ENCODE results near the gene CD320. TPM values are rescaled to one million over a fixed set of nuclear protein-coding genes. Genes with fewer than 3 reads are reported as not detected.

The CD320 gene
- total and polyA plus RNA-seq, 2 experiments from 2014 or later = 65.8 to 72.2 TPM

DNA sequence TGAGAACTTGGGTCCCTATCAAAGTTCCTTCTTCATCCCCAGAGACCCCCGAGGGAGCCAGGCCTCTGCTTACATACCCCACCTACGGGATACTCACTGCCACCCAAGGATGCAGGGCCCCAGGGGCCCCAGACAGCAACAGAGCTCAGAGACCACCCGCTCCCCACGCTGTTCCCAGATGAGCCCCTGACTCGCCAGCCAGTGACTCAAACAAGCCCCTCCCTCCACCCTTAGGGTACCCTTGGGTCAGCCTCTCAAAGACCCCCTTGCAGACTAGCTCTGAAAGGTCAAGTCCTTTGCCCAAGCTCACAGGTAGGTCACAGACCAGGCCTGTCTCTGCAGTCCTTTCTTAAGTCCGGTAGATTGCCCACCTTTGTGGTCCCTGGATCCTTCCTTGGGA, 45.7 kb downstream of the CD320 start:
- H3K9me2 ChIP-seq (ENCODE audit: insufficient read depth) = no peaks in the 10 kb centered on the region
- no peak overlapping the region for H3K4me3 ChIP-seq
- H3K9ac ChIP-seq = no peak overlapping the region
- no peaks in the 10 kb centered on the region for H3K36me3 ChIP-seq (ENCODE audit: low read depth)
- H3K79me2 ChIP-seq (ENCODE audit: insufficient read depth) = no peaks in the 10 kb centered on the region
- H3K4me2 ChIP-seq (ENCODE audit: unreplicated experiment) = no peak overlapping the region
- H3K27ac ChIP-seq = no peak overlapping the region
- no peaks in the 10 kb centered on the region for H3K27me3 ChIP-seq (replicated peaks; ENCODE audit: insufficient read depth)
- no peak for TF ChIP-seq EZH2phosphoT487 (IDR thresholded peaks at IDR 0.05; ENCODE audit: insufficient read depth, low read depth)
- TF ChIP-seq EZH2 (IDR thresholded peaks at IDR 0.05; ENCODE audit: insufficient read depth, poor library complexity, severe bottlenecking) = no peak
- in situ Hi-C loops (cut with MboI) = no loop called here
- no peaks in the 10 kb centered on the region for H3F3A ChIP-seq (ENCODE audit: insufficient read depth)
- no peaks in the 10 kb centered on the region for H3K9me3 ChIP-seq (ENCODE audit: low read depth)
- H2AFZ ChIP-seq = no peak overlapping the region
- no peaks in the 10 kb centered on the region for H4K20me1 ChIP-seq (ENCODE audit: insufficient read depth)
- no peak for DNase-seq
- WGBS, 2 experiments (ENCODE audit: low coverage in 1 of 2, low lambda C conversion rate in 2 of 2, missing lambda C conversion rate in 2 of 2) = 81 to 89% methylated on average over 6 of the region's 6 CpGs
- no peaks in the 10 kb centered on the region for H3K4me1 ChIP-seq (ENCODE audit: insufficient read depth)

DNA sequence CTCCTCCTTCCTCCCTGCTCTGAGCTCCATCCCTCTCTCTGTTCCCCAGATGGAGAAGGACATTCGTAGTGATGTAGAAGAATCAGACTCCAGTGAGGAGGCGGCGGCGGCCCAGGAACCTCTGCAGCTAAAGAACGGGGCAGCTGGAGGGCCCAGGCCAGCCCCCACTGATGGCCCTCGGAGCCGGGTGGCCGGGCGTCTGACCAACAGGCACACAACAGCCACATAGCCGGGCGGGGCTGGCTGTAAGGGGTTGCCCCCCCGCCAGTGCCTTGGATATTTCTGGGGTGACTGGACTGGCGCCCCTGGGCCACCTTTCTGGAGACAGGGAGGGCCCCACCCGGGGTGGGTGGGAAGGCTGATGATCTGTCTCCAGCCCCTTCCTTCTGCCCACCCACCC, 46.3 kb downstream of the CD320 start:
- H3K79me2 ChIP-seq (ENCODE audit: insufficient read depth) = no peaks in the 10 kb centered on the region
- no peaks in the 10 kb centered on the region for H3K27me3 ChIP-seq (replicated peaks; ENCODE audit: insufficient read depth)
- H3K36me3 ChIP-seq (ENCODE audit: low read depth) = no peaks in the 10 kb centered on the region
- H2AFZ ChIP-seq = no peak overlapping the region
- no peaks in the 10 kb centered on the region for H3K9me2 ChIP-seq (ENCODE audit: insufficient read depth)
- H3K4me1 ChIP-seq (ENCODE audit: insufficient read depth) = no peaks in the 10 kb centered on the region
- no peak for DNase-seq
- 63 to 74% methylated on average over 10 to 13 of the region's 14 CpGs for WGBS, 2 experiments (ENCODE audit: low coverage in 1 of 2, low lambda C conversion rate in 2 of 2, missing lambda C conversion rate in 2 of 2)
- in situ Hi-C loops (cut with MboI) = no loop called here
- H3K27ac ChIP-seq = no peak overlapping the region
- H3K4me2 ChIP-seq (ENCODE audit: unreplicated experiment) = no peak overlapping the region
- no peaks in the 10 kb centered on the region for H3K9me3 ChIP-seq (ENCODE audit: low read depth)
- no peaks in the 10 kb centered on the region for H4K20me1 ChIP-seq (ENCODE audit: insufficient read depth)
- TF ChIP-seq EZH2 (IDR thresholded peaks at IDR 0.05; ENCODE audit: insufficient read depth, poor library complexity, severe bottlenecking) (no peak), EZH2phosphoT487 (IDR thresholded peaks at IDR 0.05; ENCODE audit: insufficient read depth, low read depth) (no peak)
- no peak overlapping the region for H3K4me3 ChIP-seq
- no peaks in the 10 kb centered on the region for H3F3A ChIP-seq (ENCODE audit: insufficient read depth)
- H3K9ac ChIP-seq = no peak overlapping the region

DNA sequence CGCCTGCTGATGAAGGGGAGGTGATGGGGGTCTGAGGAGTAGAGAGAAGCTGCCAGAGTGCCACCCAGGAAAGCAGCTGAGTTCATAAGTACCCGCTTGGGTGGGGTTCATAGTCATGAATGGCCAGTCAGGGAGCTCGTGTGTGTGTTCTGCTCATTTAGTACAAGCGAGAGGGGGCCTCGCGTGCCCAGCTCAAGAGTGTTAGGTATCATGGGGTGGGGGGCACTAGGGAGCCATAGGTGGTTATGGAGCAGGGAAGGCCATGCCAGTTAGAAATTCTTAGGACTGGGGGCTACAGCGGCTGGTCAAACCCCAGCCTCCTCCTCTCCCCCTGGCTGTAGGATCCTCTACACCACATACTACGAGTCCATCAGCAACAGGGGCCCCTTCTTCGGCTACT, 46.8 kb downstream of the CD320 start:
- Histone ChIP-seq H2AFZ (no peak overlapping the region), H3K27me3 (replicated peaks; ENCODE audit: insufficient read depth) (no peaks in the 10 kb centered on the region), H3K9me3 (ENCODE audit: low read depth) (no peaks in the 10 kb centered on the region), H3K27ac (no peak overlapping the region), H3K79me2 (ENCODE audit: insufficient read depth) (no peaks in the 10 kb centered on the region), H3K4me1 (ENCODE audit: insufficient read depth) (no peaks in the 10 kb centered on the region), H3K4me3 (no peak overlapping the region), H3F3A (ENCODE audit: insufficient read depth) (no peaks in the 10 kb centered on the region), H4K20me1 (ENCODE audit: insufficient read depth) (no peaks in the 10 kb centered on the region), H3K9ac (no peak overlapping the region), H3K36me3 (ENCODE audit: low read depth) (no peaks in the 10 kb centered on the region), H3K4me2 (ENCODE audit: unreplicated experiment) (no peak overlapping the region), H3K9me2 (ENCODE audit: insufficient read depth) (no peaks in the 10 kb centered on the region)
- DNase-seq = no peak
- in situ Hi-C loops (cut with MboI) = no loop called here
- TF ChIP-seq EZH2phosphoT487 (IDR thresholded peaks at IDR 0.05; ENCODE audit: insufficient read depth, low read depth) = no peak
- no peak for TF ChIP-seq EZH2 (IDR thresholded peaks at IDR 0.05; ENCODE audit: insufficient read depth, poor library complexity, severe bottlenecking)
- 91 to 92% methylated on average over 9 of the region's 9 CpGs for WGBS, 2 experiments (ENCODE audit: low coverage in 1 of 2, low lambda C conversion rate in 2 of 2, missing lambda C conversion rate in 2 of 2)

DNA sequence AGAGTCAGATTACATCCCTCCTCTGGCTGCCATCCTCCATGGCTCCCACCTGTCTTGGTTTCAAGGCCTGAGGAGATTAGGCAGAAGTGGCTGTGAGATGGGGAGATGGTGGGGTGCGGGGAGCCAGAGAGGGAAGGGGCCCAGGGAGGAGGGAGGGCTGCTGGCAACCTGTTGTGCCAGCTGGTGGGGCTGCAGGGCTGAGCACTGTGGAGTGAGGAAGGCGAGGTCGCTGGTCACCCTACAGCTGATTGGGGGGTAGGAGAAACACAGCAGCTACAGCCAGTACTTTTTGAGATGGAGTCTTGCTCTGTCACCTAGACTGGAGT, 48.3 kb downstream of the CD320 start:
- H3K27me3 ChIP-seq (replicated peaks; ENCODE audit: insufficient read depth) = no peaks in the 10 kb centered on the region
- H3K4me2 ChIP-seq (ENCODE audit: unreplicated experiment) = no peak overlapping the region
- H3K36me3 ChIP-seq (ENCODE audit: low read depth) = no peaks in the 10 kb centered on the region
- no peaks in the 10 kb centered on the region for H4K20me1 ChIP-seq (ENCODE audit: insufficient read depth)
- H3K27ac ChIP-seq = no peak overlapping the region
- no peak for DNase-seq
- H3K9me2 ChIP-seq (ENCODE audit: insufficient read depth) = no peaks in the 10 kb centered on the region
- in situ Hi-C loops (cut with MboI) = no loop called here
- no peaks in the 10 kb centered on the region for H3K4me1 ChIP-seq (ENCODE audit: insufficient read depth)
- H3K4me3 ChIP-seq = no peak overlapping the region
- no peaks in the 10 kb centered on the region for H3F3A ChIP-seq (ENCODE audit: insufficient read depth)
- H3K79me2 ChIP-seq (ENCODE audit: insufficient read depth) = no peaks in the 10 kb centered on the region
- H3K9me3 ChIP-seq (ENCODE audit: low read depth) = no peaks in the 10 kb centered on the region
- TF ChIP-seq EZH2 (IDR thresholded peaks at IDR 0.05; ENCODE audit: insufficient read depth, poor library complexity, severe bottlenecking) = no peak
- no peak for TF ChIP-seq EZH2phosphoT487 (IDR thresholded peaks at IDR 0.05; ENCODE audit: insufficient read depth, low read depth)
- WGBS, 2 experiments (ENCODE audit: low coverage in 1 of 2, low lambda C conversion rate in 2 of 2, missing lambda C conversion rate in 2 of 2) = 85 to 90% methylated on average over 3 of the region's 3 CpGs
- H3K9ac ChIP-seq = no peak overlapping the region
- no peak overlapping the region for H2AFZ ChIP-seq
